Osteoblast (primary cell): ENCODE measurements around the gene ARMC5. TPM values are rescaled to one million over a fixed set of nuclear protein-coding genes. Genes with fewer than 3 reads are reported as not detected.

Experiments
- DNase-seq: peaks from one replicate; pipeline ENCODE4 v3.0.0; 2011; ENCODE audit warnings: low spot score, mixed read lengths; ENCODE audit not compliant: insufficient read length; ENCODE audit errors: missing footprints
- H2AFZ ChIP-seq: 2 replicates; pipeline ENCODE4 v1.6.0; 2011; ENCODE audit warnings: mild to moderate bottlenecking, low read length
- H3K27ac ChIP-seq: 2 replicates; pipeline ENCODE4 v1.5.1; 2011; ENCODE audit warnings: mild to moderate bottlenecking, low read depth, low read length, moderate library complexity
- H3K27me3 ChIP-seq: 2 replicates; pipeline ENCODE4 v1.6.0; 2012; ENCODE audit warnings: mild to moderate bottlenecking, control low read depth, inconsistent platforms, low read length, moderate library complexity; ENCODE audit not compliant: insufficient read depth
- H3K36me3 ChIP-seq: 2 replicates; pipeline ENCODE4 v1.5.1; 2011; ENCODE audit warnings: mild to moderate bottlenecking, low read length, control low read depth, moderate library complexity; ENCODE audit not compliant: insufficient read depth
- H3K4me1 ChIP-seq: 2 replicates; pipeline ENCODE4 v1.5.1; 2011; ENCODE audit warnings: mild to moderate bottlenecking, low read length, control low read depth, moderate library complexity; ENCODE audit not compliant: insufficient read depth
- H3K4me2 ChIP-seq: 2 replicates; pipeline ENCODE4 v1.6.0; 2011; ENCODE audit warnings: mild to moderate bottlenecking, low read length; ENCODE audit not compliant: insufficient read depth
- H3K4me3 ChIP-seq: fragments of 200-600 bp; sonication (generic); 3 replicates; pipeline ENCODE4 v1.5.1; 2012; ENCODE audit warnings: mild to moderate bottlenecking, low read length, inconsistent platforms; ENCODE audit not compliant: insufficient read depth
- H3K79me2 ChIP-seq: 2 replicates; pipeline ENCODE4 v1.6.0; 2012; ENCODE audit warnings: mild to moderate bottlenecking, low read length, control low read depth, inconsistent platforms; ENCODE audit not compliant: insufficient read depth
- H3K9me3 ChIP-seq: 2 replicates; pipeline ENCODE4 v1.5.1; 2011; ENCODE audit warnings: low read depth, low read length, control low read depth
- H4K20me1 ChIP-seq: 2 replicates; pipeline ENCODE4 v1.6.0; 2012; ENCODE audit warnings: mild to moderate bottlenecking, low read length, control low read depth; ENCODE audit not compliant: insufficient read depth
- CTCF ChIP-seq: IDR thresholded peaks from 2 replicates; pipeline ENCODE4 v1.5.1; 2011; ENCODE audit warnings: mild to moderate bottlenecking, low read depth, low read length, moderate library complexity; ENCODE audit errors: extremely low read depth
- total RNA-seq: library from RNA; depleted of rRNA; stranded (reverse); fragments of >200 nt; gene quantifications from 2 replicates; pipeline ENCODE4 v1.2.3, GENCODE V29; 2012

Gene ARMC5
- total RNA-seq, 1 donor: 12.7 TPM

GRCh38 chr16:31470615-31471014 is 11.3 kb downstream of the ARMC5 start:
- no peak overlapping the region for H3K4me3 ChIP-seq
- no peaks in the 10 kb centered on the region for H3K9me3 ChIP-seq
- peaks cover 24% of the 10 kb centered on the region for H4K20me1 ChIP-seq
- TF ChIP-seq CTCF: no peak
- peaks cover 28% of the 10 kb centered on the region for H3K4me1 ChIP-seq
- H3K27ac ChIP-seq: no peak overlapping the region
- H3K79me2 ChIP-seq: peaks cover 2% of the 10 kb centered on the region
- H2AFZ ChIP-seq: no peak overlapping the region
- peak; percentile 62 for DNase-seq
- peak overlapping the region; percentile 89 for H3K4me2 ChIP-seq
- H3K27me3 ChIP-seq: no peaks in the 10 kb centered on the region
- peaks cover 29% of the 10 kb centered on the region for H3K36me3 ChIP-seq

- peak overlapping the region; percentile 89 for H3K4me2 ChIP-seq
- peaks cover 4% of the 10 kb centered on the region for H3K79me2 ChIP-seq
- peak overlapping the region; percentile 86 for H2AFZ ChIP-seq
- peak overlapping the region; percentile 77 for H3K27ac ChIP-seq
- peaks cover 30% of the 10 kb centered on the region for H4K20me1 ChIP-seq
- TF ChIP-seq CTCF: no peak
- no peaks in the 10 kb centered on the region for H3K9me3 ChIP-seq
- H3K4me1 ChIP-seq: peaks cover 28% of the 10 kb centered on the region
- peaks cover 36% of the 10 kb centered on the region for H3K36me3 ChIP-seq
- H3K4me3 ChIP-seq: peak overlapping the region; percentile 84
- H3K27me3 ChIP-seq: no peaks in the 10 kb centered on the region
- DNase-seq: peak; percentile 72
Observed at GRCh38 chr16:31471241-31471874, 12.1 kb downstream of the ARMC5 start.

- peak; percentile 98 for DNase-seq
- Histone ChIP-seq H3K4me1 (peaks cover 28% of the 10 kb centered on the region), H2AFZ (peak within 1 kb of the TSS; percentile 86), H4K20me1 (peaks cover 32% of the 10 kb centered on the region), H3K9me3 (no peaks in the 10 kb centered on the region), H3K36me3 (peaks cover 33% of the 10 kb centered on the region), H3K27me3 (no peaks in the 10 kb centered on the region), H3K27ac (peak within 1 kb of the TSS; percentile 77), H3K79me2 (peaks cover 4% of the 10 kb centered on the region), H3K4me2 (peak within 1 kb of the TSS; percentile 89), H3K4me3 (peak within 1 kb of the TSS; percentile 84)
- no peak for TF ChIP-seq CTCF
Observed at GRCh38 chr16:31471875-31472708, 12.8 kb downstream of the ARMC5 start, which contains the start of gene TGFB1I1. Gene TGFB1I1, plus strand, starts transcription at chr16:31472152. Its CDS starts 37 bp downstream, at chr16:31472189.

GRCh38 chr16:31472709-31473203 is 13.5 kb downstream of the ARMC5 start:
- Histone ChIP-seq H3K9me3 (no peaks in the 10 kb centered on the region), H3K27me3 (no peaks in the 10 kb centered on the region), H4K20me1 (peaks cover 39% of the 10 kb centered on the region), H3K4me3 (peak overlapping the region; percentile 84), H3K4me2 (peak overlapping the region; percentile 89), H3K79me2 (peaks cover 4% of the 10 kb centered on the region), H3K36me3 (peaks cover 35% of the 10 kb centered on the region), H3K4me1 (peaks cover 28% of the 10 kb centered on the region), H3K27ac (peak overlapping the region; percentile 77), H2AFZ (peak overlapping the region; percentile 80)
- TF ChIP-seq CTCF: peak; percentile 73
- DNase-seq: peak; percentile 100
